GM21576 (cell line): ENCODE measurements around the gene VAMP4.
"Not testable (repeated sequence)": the region's sequence is repeated elsewhere in the genome, so short reads cannot be mapped to it uniquely, and the experiment has no call there.

Experiments used
- ATAC-seq: cut with Tn5 transposase; IDR thresholded peaks from one replicate; pipeline ENCODE4 v1.9.1; 2021; ENCODE audit warnings: mild to moderate bottlenecking, moderate library complexity; ENCODE audit not compliant: unreplicated experiment

The VAMP4 gene

GRCh38 chr1:171702598-171702997 lies 39.3 kb downstream of the VAMP4 start:
- ATAC-seq: no peak

GRCh38 chr1:171699531-171699930 lies 42.3 kb downstream of the VAMP4 start:
- no peak for ATAC-seq

DNA sequence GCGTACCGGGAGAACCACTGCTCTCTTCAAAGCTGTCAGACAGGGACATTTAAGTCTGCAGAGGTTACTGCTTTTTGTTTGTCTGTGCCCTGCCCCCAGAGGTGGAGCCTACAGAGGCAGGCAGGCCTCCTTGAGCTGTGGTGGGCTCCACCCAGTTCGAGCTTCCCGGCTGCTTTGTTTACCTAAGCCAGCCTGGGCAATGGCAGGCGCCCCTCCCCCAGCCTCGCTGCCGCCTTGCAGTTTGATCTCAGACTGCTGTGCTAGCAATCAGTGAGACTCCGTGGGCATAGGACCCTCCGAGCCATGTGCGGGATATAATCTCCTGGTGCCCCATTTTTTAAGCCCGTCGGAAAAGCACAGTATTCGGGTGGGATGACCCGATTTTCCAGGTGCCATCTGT lies 46.1 kb downstream of the VAMP4 start:
- not testable (repeated sequence) for ATAC-seq

DNA sequence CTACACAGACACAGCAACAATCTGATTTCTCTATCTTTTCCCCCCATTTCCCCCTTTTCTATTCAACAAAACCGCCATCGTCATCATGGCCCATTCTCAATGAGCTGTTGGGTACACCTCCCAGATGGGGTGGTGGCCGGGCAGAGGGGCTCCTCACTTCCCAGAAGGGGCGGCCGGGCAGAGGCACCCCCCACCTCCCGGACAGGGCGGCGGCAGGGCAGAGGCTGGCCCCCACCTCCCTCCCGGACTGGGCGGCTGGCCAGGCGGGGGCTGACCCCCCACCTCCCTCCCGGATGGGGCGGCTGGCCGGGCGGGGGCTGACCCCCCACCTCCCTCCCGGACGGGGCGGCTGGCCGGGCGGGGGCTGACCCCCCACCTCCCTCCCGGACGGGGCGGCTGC lies 48.3 kb downstream of the VAMP4 start:
- not testable (repeated sequence) for ATAC-seq

DNA sequence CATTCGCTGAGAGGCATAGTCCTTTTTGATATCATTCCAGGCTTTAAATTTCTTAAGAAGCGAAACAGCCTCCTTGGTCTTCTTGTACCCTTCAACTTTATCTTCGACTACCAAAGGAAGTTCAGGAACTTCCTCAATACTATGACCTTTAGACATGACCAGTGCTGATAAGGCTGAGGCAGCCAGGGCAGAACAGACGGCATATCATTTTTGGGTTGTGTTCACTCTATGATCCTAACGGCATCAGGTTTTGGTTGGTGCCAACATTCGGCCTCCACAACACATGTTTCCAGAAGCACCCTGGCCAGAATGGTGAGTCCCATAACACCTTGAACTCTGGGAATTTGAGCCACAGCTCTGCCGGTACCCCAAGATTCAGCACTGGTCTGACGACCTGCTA lies 58.0 kb downstream of the VAMP4 start:
- no peak for ATAC-seq

DNA sequence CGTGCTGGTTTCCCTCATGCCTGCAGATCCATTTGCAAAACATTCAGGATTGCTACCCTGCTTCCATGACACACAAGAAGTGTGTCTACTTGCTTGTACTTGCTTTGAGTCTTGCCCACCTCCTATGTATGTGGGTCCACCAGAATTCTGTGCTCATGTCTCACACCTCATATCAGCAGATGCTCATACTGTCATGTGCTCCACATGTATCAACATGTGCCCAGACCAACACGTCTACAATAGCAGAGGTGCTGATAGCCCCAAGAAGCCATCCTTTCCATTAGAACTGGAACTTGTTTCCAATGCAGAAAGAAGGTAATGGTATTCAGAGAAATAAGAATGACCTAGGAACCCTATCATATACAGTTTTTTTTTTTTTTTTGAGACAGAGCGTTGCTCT lies 61.5 kb downstream of the VAMP4 start:
- ATAC-seq: no peak

DNA sequence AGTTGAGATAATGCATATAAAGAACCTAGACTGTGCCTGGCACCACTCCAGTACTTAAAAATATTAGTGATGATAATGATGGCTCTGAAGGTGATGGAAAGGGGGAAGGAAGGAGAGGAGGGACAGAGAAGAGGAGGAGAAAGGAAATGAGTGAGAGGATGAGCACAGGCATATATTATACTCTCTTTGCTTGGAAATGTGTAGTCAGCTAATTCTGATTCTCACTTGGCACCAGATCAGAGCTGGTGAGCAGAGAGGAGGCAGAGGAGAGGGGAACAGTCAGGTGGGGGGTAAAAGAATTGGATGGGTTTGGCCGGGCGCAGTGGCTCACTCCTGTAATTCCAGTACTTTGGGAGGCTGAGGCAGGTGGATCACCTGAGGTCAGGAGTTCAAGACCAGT lies 65.0 kb downstream of the VAMP4 start:
- ATAC-seq: no peak

- ATAC-seq: no peak
These were observed 67.1 kb downstream of the VAMP4 start for GRCh38 chr1:171674431-171675405.

- ATAC-seq: no peak
These were observed 71.1 kb downstream of the VAMP4 start for GRCh38 chr1:171670739-171671138.

GRCh38 chr1:171668372-171668771 lies 73.5 kb downstream of the VAMP4 start:
- ATAC-seq: no peak

- ATAC-seq: no peak
These were observed 75.6 kb downstream of the VAMP4 start for GRCh38 chr1:171666114-171666769.

DNA sequence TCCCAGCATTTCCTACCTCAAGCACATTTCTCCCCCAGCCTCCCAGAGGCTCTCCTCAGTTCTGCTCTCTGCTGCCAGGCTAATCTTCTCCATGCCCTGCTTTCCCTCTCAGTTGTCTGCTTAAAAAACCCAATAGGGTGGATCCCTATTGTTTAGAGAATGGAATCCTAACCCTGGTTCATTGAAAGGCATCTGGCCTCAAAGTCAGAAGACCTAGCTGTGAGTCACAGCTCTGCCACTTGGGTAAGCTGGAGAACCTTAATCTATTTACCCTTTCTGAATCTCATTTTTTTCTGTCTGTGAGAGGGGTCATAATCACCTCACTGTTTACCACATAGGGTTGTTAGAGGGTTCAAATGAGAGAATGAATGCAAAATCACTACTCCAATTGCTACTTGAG lies 76.9 kb downstream of the VAMP4 start:
- ATAC-seq: no peak

- ATAC-seq: no peak
These were observed 77.8 kb downstream of the VAMP4 start for GRCh38 chr1:171663854-171664575.

GRCh38 chr1:171663036-171663853 lies 78.6 kb downstream of the VAMP4 start:
- no peak for ATAC-seq

GRCh38 chr1:171661076-171661650 lies 80.7 kb downstream of the VAMP4 start:
- no peak for ATAC-seq

DNA sequence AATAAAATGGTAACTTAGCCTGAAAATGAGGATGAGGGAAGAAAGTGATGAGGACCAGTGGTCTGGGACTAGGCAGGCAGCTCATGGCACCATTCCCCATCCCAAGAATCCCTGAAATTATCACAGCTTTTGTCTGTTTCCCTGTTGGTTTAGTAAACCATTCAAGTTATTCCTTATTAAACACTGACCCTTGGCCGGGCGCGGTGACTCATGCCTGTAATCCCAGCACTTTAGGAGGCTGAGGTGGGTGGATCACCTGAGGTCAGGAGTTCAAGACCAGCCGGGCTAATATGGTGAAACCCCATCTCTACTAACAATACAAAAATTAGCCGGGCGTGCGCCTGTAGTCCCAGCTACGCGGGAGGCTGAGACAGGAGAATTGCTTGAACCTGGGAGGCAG lies 85.7 kb downstream of the VAMP4 start:
- ATAC-seq: not testable (repeated sequence)

- ATAC-seq: no peak
These were observed 86.1 kb downstream of the VAMP4 start for GRCh38 chr1:171655746-171656116.

DNA sequence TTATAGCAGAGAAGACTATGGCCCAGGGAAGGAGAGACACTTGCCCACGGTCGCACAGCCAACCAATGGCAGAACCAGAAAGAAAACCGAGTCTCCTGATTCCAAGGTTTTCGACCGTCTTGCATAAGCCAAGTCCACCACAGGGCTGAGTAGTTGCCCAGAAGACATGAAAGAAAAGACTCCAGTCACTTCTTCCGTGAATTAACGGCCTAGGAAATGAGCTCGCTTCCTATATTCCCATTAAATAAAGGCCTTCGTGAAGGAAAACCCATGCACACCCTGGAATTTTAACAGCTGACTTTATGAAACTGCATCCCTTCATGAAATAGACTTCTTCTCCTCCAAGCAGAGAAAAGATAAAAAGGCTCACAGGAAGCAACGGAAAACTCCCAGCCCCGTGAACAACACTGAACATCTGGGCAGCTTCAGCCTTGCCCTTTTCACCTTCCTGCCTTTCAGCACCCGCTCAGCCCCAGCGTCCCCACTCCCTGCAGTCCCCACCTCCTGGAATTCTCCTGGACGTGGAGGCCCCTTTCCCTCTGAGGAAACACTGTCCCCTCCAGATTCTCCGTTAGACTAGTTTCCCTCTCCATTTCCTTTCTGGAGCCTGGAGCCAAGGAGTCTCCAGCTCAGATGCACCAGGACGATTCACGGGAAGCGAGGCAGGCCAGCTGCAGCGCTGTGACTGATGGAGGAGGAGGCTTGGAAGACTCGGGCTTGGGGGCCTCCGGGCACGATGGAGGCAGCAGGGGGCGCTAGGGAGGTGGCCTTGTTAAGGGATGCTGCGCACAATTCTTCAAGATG lies 86.7 kb downstream of the VAMP4 start:
- ATAC-seq: no peak

DNA sequence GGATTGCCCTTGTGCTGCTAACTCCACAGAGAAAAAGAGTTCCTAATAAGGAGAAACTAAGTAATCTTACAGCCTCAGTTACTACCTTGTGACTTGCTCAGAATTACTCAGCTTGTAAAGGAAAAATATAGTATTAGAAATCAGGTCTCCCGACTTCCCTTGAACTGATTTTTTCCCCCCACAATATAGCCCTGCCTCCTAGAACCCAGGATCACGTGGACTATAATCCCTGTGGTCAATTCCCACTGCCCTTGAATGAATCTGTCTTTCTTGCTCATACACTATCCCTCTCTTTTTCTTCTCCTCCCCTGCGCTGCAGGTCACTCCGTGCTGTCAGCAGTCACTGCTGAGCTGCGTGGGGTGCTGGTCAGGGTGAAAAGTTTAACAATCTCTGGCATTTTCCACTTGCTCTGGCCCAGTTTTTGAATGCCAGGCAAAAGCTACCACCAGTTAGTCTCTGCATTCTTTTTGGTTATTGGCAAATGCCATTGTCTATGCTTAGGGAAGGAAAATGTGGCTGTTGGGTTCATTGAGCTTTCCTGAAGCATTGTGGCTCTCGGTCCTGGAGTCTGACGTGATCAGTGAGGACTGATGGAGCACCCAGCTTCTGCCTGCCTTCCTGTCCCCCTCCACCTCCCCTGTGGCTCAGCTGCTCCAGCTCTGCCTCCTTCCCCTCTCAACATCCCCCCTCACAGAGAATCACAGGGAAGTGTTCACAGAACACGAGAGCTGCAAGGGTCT lies 87.5 kb downstream of the VAMP4 start:
- no peak for ATAC-seq
